Measurements from ENCODE around the gene RPP14. TPM values are rescaled to one million over a fixed set of nuclear protein-coding genes. Genes with fewer than 3 reads are reported as not detected.

RPP14 gene
- total RNA-seq, 2 experiments from 2014 or later, result 12.1 to 14.4 TPM

Other genes with a start within 250 kb of the RPP14 start
- gene DNASE1L3, start 95.3 kb upstream of the RPP14 start, total RNA-seq, result not detected
- gene ABHD6, start 68.5 kb upstream of the RPP14 start, total RNA-seq, result 1 to 10 TPM; 1.1 to 1.6 TPM
- gene HTD2, start 275 bp downstream of the RPP14 start, total RNA-seq, result 1 to 10 TPM; 6.9 to 8.1 TPM
- 10 to 100 TPM; 44.7 to 46.1 TPM for gene PXK, start 26.6 kb downstream of the RPP14 start, total RNA-seq
- gene PDHB, start 127.6 kb downstream of the RPP14 start, total RNA-seq, result 10 to 100 TPM; 51.6 to 53.7 TPM
- 1 to 10 TPM; 8.4 to 9.9 TPM for gene KCTD6, start 185.9 kb downstream of the RPP14 start, total RNA-seq
- not detected for gene ACOX2, start 230.9 kb downstream of the RPP14 start, total RNA-seq